IgD-negative memory B cell (primary cell): ENCODE results near the gene SHROOM3. TPM values are rescaled to one million over a fixed set of nuclear protein-coding genes. Genes with fewer than 3 reads are reported as not detected.
"Not testable (repeated sequence)": the region's sequence is repeated elsewhere in the genome, so short reads cannot be mapped to it uniquely, and the experiment has no call there.

Experiments
- H3K27ac Mint-ChIP-seq, 3 donors: one replicate each; pipeline ENCODE4 v1.8.0; 2020 to 2022; ENCODE audit warnings: mild to moderate bottlenecking in 3 of 3, mixed read lengths in 3 of 3, moderate library complexity in 1 of 3
- H3K27me3 Mint-ChIP-seq: one replicate; pipeline ENCODE4 v1.8.0; 2021; ENCODE audit warnings: mixed read lengths
- H3K36me3 Mint-ChIP-seq: one replicate; pipeline ENCODE4 v1.8.0; 2020; ENCODE audit warnings: mild to moderate bottlenecking, mixed read lengths
- H3K4me1 Mint-ChIP-seq, 3 donors: one replicate each; pipeline ENCODE4 v1.8.0; 2020 to 2022; ENCODE audit warnings: mixed read lengths in 3 of 3, mild to moderate bottlenecking in 1 of 3
- H3K4me3 Mint-ChIP-seq, 4 donors: one replicate each; pipeline ENCODE4 v1.8.0; 2020 to 2022; ENCODE audit warnings: mild to moderate bottlenecking in 4 of 4, mixed read lengths in 4 of 4, moderate library complexity in 3 of 4
- H3K9me3 Mint-ChIP-seq, 3 donors: one replicate each; pipeline ENCODE4 v1.8.0; 2020 to 2021; ENCODE audit warnings: mixed read lengths in 3 of 3, mild to moderate bottlenecking in 1 of 3
- polyA plus RNA-seq: library from polyadenylated mRNA; unstranded; fragments of 300-500 nt; fragmentation: Illumina TruSeq; gene quantifications from one replicate; pipeline ENCODE4 v1.2.3, GENCODE V29; 2021

SHROOM3 gene
- polyA plus RNA-seq, 1 donor from 2014 or later: not detected

- Mint-ChIP-seq H3K27ac (no peak overlapping the region), H3K4me1 (peaks cover 0 to 7% (median 0%) of the 10 kb centered on the region in 3 donors), H3K36me3 (no peaks in the 10 kb centered on the region), H3K4me3 (no peak overlapping the region), H3K9me3 (no peaks in the 10 kb centered on the region), H3K27me3 (peaks cover 36% of the 10 kb centered on the region)
Measured at GRCh38 chr4:76589872-76590797, 155.1 kb downstream of the SHROOM3 start.

DNA sequence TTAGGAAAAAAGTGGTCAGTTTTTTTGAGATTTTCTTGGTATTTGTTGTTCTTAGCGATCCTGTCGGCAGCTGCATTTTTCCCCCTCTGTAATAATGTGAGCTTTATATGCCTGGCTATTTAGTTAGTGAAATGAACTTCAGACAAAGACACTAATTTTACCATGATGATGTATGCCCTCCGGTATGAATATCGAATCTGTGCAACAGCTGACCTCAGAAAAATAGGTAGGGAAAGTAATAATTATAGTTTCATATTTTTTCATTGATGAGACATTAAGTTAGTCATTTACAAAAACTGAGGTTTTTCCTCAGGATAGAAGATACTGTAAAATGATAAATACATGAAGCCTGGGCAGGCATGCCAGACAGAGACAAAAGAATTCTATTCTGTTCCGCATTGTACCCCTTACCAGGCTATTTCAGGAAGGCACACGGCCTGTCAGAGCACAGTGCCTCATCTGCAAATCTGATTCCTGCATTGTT, 155.8 kb downstream of the SHROOM3 start:
- Mint-ChIP-seq H3K27me3 (peaks cover 31% of the 10 kb centered on the region), H3K36me3 (no peaks in the 10 kb centered on the region), H3K4me1 (peaks cover 0 to 2% (median 0%) of the 10 kb centered on the region in 3 donors), H3K9me3 (no peaks in the 10 kb centered on the region), H3K27ac (no peak overlapping the region), H3K4me3 (no peak overlapping the region)

GRCh38 chr4:76591992-76592391, 157.0 kb downstream of the SHROOM3 start:
- Mint-ChIP-seq H3K27ac (no peak overlapping the region), H3K36me3 (no peaks in the 10 kb centered on the region), H3K4me3 (no peak overlapping the region), H3K9me3 (no peaks in the 10 kb centered on the region), H3K4me1 (no peaks in the 10 kb centered on the region), H3K27me3 (peaks cover 22% of the 10 kb centered on the region)

- peaks cover 19% of the 10 kb centered on the region for H3K27me3 Mint-ChIP-seq
Measured at GRCh38 chr4:76592460-76592859, 157.4 kb downstream of the SHROOM3 start.

DNA sequence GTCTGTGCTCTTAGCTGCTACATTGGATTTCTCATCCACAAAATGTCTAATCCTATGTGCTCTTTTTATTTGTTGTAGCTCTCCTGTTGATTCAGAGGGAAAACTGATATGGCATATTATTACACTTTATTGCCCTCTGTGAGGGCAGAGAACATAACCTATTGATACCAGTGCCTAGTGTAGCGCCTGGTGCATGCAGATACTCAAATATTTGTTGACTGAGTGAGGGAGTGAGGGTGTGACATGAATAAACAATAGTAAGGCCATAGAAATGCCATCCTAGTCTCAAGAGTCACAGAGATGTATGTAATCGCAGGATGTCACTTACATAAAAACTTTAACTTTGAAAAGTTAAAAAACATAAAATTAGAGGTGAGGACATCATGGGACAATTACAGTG, 159.1 kb downstream of the SHROOM3 start:
- peaks cover 13% of the 10 kb centered on the region for H3K27me3 Mint-ChIP-seq

More at GRCh38 chr4:76592460-76592859, 157.4 kb downstream of the SHROOM3 start:
- H3K36me3 Mint-ChIP-seq: no peaks in the 10 kb centered on the region
- no peak overlapping the region for H3K27ac Mint-ChIP-seq
- H3K4me1 Mint-ChIP-seq: no peaks in the 10 kb centered on the region
- H3K4me3 Mint-ChIP-seq: no peak overlapping the region
- no peaks in the 10 kb centered on the region for H3K9me3 Mint-ChIP-seq

DNA sequence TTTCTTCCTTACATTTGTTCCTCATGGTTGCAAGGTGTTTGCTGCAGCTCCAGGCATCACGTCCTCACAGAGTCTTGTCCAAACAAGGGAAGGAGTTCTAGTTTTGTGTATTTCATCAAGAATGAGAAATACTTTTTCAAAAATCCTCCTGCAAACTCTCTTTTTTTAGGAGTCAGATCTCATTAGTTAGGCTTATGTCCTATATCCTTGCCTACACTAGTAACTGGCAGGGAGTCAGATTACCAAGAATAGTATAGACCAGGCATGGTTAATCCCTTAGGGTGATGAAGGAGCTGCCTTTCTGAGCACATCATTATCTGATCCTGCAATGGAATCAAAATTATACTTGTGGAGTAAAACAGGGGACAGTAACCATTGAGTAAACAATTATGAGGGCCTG, 160.4 kb downstream of the SHROOM3 start:
- Mint-ChIP-seq H3K9me3 (no peaks in the 10 kb centered on the region), H3K36me3 (no peaks in the 10 kb centered on the region), H3K27ac (no peak overlapping the region), H3K4me1 (no peaks in the 10 kb centered on the region), H3K4me3 (no peak overlapping the region), H3K27me3 (peaks cover 11% of the 10 kb centered on the region)

More for the DNA sequence above, 159.1 kb downstream of the SHROOM3 start:
- Mint-ChIP-seq H3K27ac (no peak overlapping the region), H3K9me3 (no peaks in the 10 kb centered on the region), H3K36me3 (no peaks in the 10 kb centered on the region), H3K4me1 (no peaks in the 10 kb centered on the region), H3K4me3 (no peak overlapping the region)

- Mint-ChIP-seq H3K27me3 (peaks cover 12% of the 10 kb centered on the region), H3K36me3 (no peaks in the 10 kb centered on the region), H3K4me1 (no peaks in the 10 kb centered on the region), H3K4me3 (no peak overlapping the region), H3K9me3 (no peaks in the 10 kb centered on the region), H3K27ac (no peak overlapping the region)
Measured at GRCh38 chr4:76596713-76597112, 161.7 kb downstream of the SHROOM3 start.

- peaks cover 10% of the 10 kb centered on the region for H3K27me3 Mint-ChIP-seq
- H3K36me3 Mint-ChIP-seq: no peaks in the 10 kb centered on the region
- no peak overlapping the region for H3K4me3 Mint-ChIP-seq
- H3K27ac Mint-ChIP-seq: no peak overlapping the region
- H3K9me3 Mint-ChIP-seq: no peaks in the 10 kb centered on the region
- H3K4me1 Mint-ChIP-seq: no peaks in the 10 kb centered on the region
Measured at GRCh38 chr4:76597423-76597979, 162.5 kb downstream of the SHROOM3 start.

DNA sequence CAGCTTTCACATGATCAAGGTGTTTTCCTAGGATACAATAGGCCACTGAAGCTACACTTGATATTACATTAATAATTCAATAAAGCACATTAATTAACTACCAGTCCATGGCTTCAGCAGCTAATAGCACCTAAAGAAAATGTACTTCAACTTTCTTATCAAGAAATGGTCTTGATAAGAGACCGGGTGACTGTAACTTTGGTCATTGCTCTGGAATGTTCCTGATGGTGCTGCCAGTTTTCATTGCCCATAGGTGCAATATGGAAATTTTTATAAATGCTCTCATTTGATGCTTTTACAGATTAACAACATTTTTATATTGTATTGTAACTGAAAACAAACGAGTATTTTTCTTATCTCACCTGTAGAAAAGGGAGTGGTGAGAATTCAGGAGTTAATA, 165.4 kb downstream of the SHROOM3 start:
- no peaks in the 10 kb centered on the region for H3K9me3 Mint-ChIP-seq
- H3K4me3 Mint-ChIP-seq: no peak overlapping the region
- no peak overlapping the region for H3K27ac Mint-ChIP-seq
- no peaks in the 10 kb centered on the region for H3K4me1 Mint-ChIP-seq
- no peaks in the 10 kb centered on the region for H3K36me3 Mint-ChIP-seq
- H3K27me3 Mint-ChIP-seq: peaks cover 8% of the 10 kb centered on the region

- no peaks in the 10 kb centered on the region for H3K9me3 Mint-ChIP-seq
- no peaks in the 10 kb centered on the region for H3K4me1 Mint-ChIP-seq
- no peak overlapping the region for H3K27ac Mint-ChIP-seq
- no peak overlapping the region for H3K4me3 Mint-ChIP-seq
- H3K27me3 Mint-ChIP-seq: peaks cover 9% of the 10 kb centered on the region
- no peaks in the 10 kb centered on the region for H3K36me3 Mint-ChIP-seq
Measured at GRCh38 chr4:76601791-76602190, 166.8 kb downstream of the SHROOM3 start.

DNA sequence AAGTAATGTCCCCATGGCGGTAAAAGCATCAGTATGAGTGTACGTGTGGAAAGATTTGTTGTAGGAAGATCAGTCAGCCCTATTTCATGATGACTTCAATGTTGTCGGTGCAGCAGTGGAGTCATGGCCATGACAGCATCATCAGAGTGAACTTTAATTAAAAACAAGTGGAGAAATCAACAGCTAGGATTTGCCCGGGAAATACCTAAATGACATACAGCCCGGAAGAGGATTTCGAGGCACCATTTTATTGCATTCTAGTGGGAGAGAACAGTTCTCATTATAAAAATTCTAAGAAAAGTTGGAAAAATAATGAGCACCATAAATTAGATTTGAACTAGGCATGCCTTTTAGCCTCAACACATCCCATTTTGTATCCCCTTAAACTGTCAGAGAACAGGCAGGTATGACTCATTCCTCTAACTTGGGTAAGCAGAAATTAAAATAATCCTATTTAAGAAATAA, 170.1 kb downstream of the SHROOM3 start:
- Mint-ChIP-seq H3K4me3 (no peak overlapping the region), H3K4me1 (no peaks in the 10 kb centered on the region), H3K27ac (no peak overlapping the region), H3K9me3 (no peaks in the 10 kb centered on the region), H3K27me3 (peaks cover 5% of the 10 kb centered on the region), H3K36me3 (no peaks in the 10 kb centered on the region)

- Mint-ChIP-seq H3K4me3 (no peak overlapping the region), H3K9me3 (no peaks in the 10 kb centered on the region), H3K4me1 (no peaks in the 10 kb centered on the region), H3K27me3 (peaks cover 3% of the 10 kb centered on the region), H3K36me3 (no peaks in the 10 kb centered on the region), H3K27ac (no peak overlapping the region)
Measured at GRCh38 chr4:76606645-76607265, 171.7 kb downstream of the SHROOM3 start.

DNA sequence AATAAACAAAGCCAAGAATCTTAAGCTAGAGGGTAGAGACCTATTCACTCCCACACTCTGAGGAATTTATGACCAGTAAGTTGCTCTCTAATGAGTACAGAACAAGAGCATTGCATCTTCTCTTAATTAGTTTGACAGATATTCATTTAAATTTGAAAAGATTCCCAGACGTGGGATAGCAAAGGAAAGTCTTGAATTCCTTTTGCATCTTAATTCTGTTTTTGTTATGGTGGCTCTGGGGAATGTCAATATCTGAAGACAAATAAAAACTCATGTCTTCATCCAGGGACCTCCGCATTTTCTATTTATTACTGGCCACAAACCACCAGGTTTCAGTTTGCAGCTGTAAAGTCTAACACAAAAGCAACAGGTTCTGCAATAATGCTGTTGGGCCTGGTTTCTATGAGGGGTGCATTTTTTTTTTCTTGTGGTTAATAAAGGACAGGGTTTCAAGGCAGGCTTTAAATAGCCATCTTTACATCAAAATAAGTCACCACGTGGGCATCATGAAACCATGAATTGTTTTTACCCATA, 172.3 kb downstream of the SHROOM3 start:
- Mint-ChIP-seq H3K4me1 (no peaks in the 10 kb centered on the region), H3K27me3 (peaks cover 2% of the 10 kb centered on the region), H3K4me3 (no peak overlapping the region), H3K9me3 (no peaks in the 10 kb centered on the region), H3K36me3 (no peaks in the 10 kb centered on the region), H3K27ac (no peak overlapping the region)

DNA sequence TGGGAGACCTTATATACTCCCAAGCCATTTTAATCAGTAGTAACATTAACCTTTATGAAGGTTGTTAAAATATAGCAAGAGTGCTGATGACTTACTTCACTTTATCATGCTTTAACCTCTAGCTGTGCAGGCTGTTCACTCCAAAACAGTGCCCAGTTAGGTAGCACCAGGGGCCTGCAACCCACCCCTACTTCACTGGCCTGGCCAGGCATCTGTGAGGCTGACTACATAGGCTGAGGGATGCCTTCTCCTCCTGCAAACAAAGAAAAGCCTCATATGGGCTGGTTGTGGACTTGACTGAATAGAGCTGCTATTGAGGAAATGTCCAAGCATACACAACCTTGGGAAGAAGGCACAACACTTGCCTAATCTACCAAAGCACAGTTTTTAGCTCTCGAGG, 172.8 kb downstream of the SHROOM3 start:
- Mint-ChIP-seq H3K27me3 (peaks cover 2% of the 10 kb centered on the region), H3K27ac (no peak overlapping the region), H3K36me3 (no peaks in the 10 kb centered on the region), H3K9me3 (no peaks in the 10 kb centered on the region), H3K4me1 (no peaks in the 10 kb centered on the region), H3K4me3 (no peak overlapping the region)

- not testable (repeated sequence) for H3K4me3 Mint-ChIP-seq, H3K27ac Mint-ChIP-seq, H3K27me3 Mint-ChIP-seq, H3K4me1 Mint-ChIP-seq, H3K9me3 Mint-ChIP-seq, H3K36me3 Mint-ChIP-seq
Measured at GRCh38 chr4:76608549-76608948, 173.5 kb downstream of the SHROOM3 start.
